HepG2 (cell line): ENCODE measurements around the gene IL1A. TPM values are rescaled to one million over a fixed set of nuclear protein-coding genes. Genes with fewer than 3 reads are reported as not detected.

Source experiments
- ATF5 ChIP-seq: sonication (generic); formaldehyde crosslinking; IDR thresholded peaks from 2 replicates; pipeline ENCODE4 v1.4.0; 2020; ENCODE audit warnings: mild to moderate bottlenecking, low read depth, missing genetic modification reagents
- CERS6 ChIP-seq: sonication (generic); formaldehyde crosslinking; IDR thresholded peaks from 2 replicates; pipeline ENCODE4 v1.5.0; 2020; ENCODE audit warnings: missing genetic modification reagents
- EEA1 ChIP-seq: sonication (generic); formaldehyde crosslinking; IDR thresholded peaks from 2 replicates; pipeline ENCODE4 v1.5.1; 2020; ENCODE audit warnings: mild to moderate bottlenecking, missing genetic modification reagents, borderline replicate concordance
- EHMT2 ChIP-seq: fragments of 200-600 bp; sonication (generic); IDR thresholded peaks from 2 replicates; pipeline ENCODE4 v1.7.0; 2017; ENCODE audit warnings: antibody characterized with exemption, low read depth, low read length, borderline replicate concordance
- EP300 ChIP-seq, 3 experiments: sonication (generic) in 1 of 3; formaldehyde crosslinking in 1 of 3; IDR thresholded peaks; 2 replicates each; pipeline versions ENCODE4 v1.5.1 to v1.6.1; 2011 to 2020; ENCODE audit warnings: low read depth in 2 of 3, low read length in 2 of 3, borderline replicate concordance in 1 of 3, improper control_type of control experiment in 1 of 3, mild to moderate bottlenecking in 1 of 3, missing genetic modification reagents in 1 of 3, moderate library complexity in 1 of 3
- FUBP1 ChIP-seq: sonication (generic); formaldehyde crosslinking; IDR thresholded peaks from 2 replicates; pipeline ENCODE4 v1.5.1; 2020; ENCODE audit warnings: missing genetic modification reagents, mild to moderate bottlenecking, borderline replicate concordance
- HDAC6 ChIP-seq: fragments of 200-600 bp; sonication (generic); IDR thresholded peaks from 2 replicates; pipeline ENCODE4 v1.7.0; 2017; ENCODE audit warnings: mild to moderate bottlenecking, antibody characterized with exemption, low read length, low read depth
- HNF4A ChIP-seq: sonication (generic); formaldehyde crosslinking; IDR thresholded peaks from 2 replicates; pipeline ENCODE4 v1.4.0; 2020; ENCODE audit warnings: missing genetic modification reagents
- MXD3 ChIP-seq: IDR thresholded peaks from 2 replicates; pipeline ENCODE4 v1.6.1; 2016; ENCODE audit warnings: mild to moderate bottlenecking, missing biosample characterization, missing genetic modification reagents
- NR2F2 ChIP-seq: IDR thresholded peaks from 2 replicates; pipeline ENCODE4 v1.6.1; 2012; ENCODE audit warnings: low read depth, inconsistent platforms, borderline replicate concordance
- RBM22 ChIP-seq: fragments of 200-400 bp; formaldehyde crosslinking; optimal IDR thresholded peaks from 2 replicates; pipeline ENCODE3; 2017; ENCODE audit warnings: mild to moderate bottlenecking, low read length, moderate library complexity
- SALL1 ChIP-seq: sonication (generic); formaldehyde crosslinking; IDR thresholded peaks from 2 replicates; pipeline ENCODE4 v1.8.0; 2022; ENCODE audit warnings: mild to moderate bottlenecking, missing genetic modification reagents
- SNRNP70 ChIP-seq: fragments of 200-400 bp; formaldehyde crosslinking; IDR thresholded peaks from 2 replicates; pipeline ENCODE4 v1.6.1; 2017; ENCODE audit warnings: mild to moderate bottlenecking, low read depth, low read length, moderate library complexity
- TBL1XR1 ChIP-seq: fragments of 150-350 bp; IDR thresholded peaks from 2 replicates; pipeline ENCODE4 v1.6.1; 2014; ENCODE audit warnings: borderline replicate concordance, low read length; ENCODE audit not compliant: partially characterized antibody
- ZNF235 ChIP-seq: sonication (generic); formaldehyde crosslinking; IDR thresholded peaks from 2 replicates; pipeline ENCODE4 v1.8.1; 2023; ENCODE audit warnings: mild to moderate bottlenecking, missing genetic modification reagents, borderline replicate concordance
- ZNF276 ChIP-seq: sonication (generic); formaldehyde crosslinking; IDR thresholded peaks from 2 replicates; pipeline ENCODE4 v1.4.0; 2020; ENCODE audit warnings: mild to moderate bottlenecking, low read depth, missing genetic modification reagents
- ZNF430 ChIP-seq: sonication (generic); formaldehyde crosslinking; IDR thresholded peaks from 2 replicates; pipeline ENCODE4 v1.9.0; 2021; ENCODE audit warnings: mild to moderate bottlenecking, missing genetic modification reagents
- ZNF451 ChIP-seq: sonication (generic); formaldehyde crosslinking; IDR thresholded peaks from 2 replicates; pipeline ENCODE4 v1.5.0; 2020; ENCODE audit warnings: mild to moderate bottlenecking, missing genetic modification reagents
- ZNF543 ChIP-seq: sonication (generic); formaldehyde crosslinking; IDR thresholded peaks from 2 replicates; pipeline ENCODE4 v1.4.0; 2020; ENCODE audit warnings: mild to moderate bottlenecking, missing genetic modification reagents
- ZNF558 ChIP-seq: sonication (generic); formaldehyde crosslinking; IDR thresholded peaks from 2 replicates; pipeline ENCODE4 v1.9.0; 2022; ENCODE audit warnings: mild to moderate bottlenecking, missing genetic modification reagents, borderline replicate concordance
- ZNF629 ChIP-seq: sonication (generic); formaldehyde crosslinking; conservative IDR thresholded peaks from 2 replicates; pipeline ENCODE4 v1.5.0; 2020; ENCODE audit warnings: missing genetic modification reagents
- ZNF781 ChIP-seq: sonication (generic); formaldehyde crosslinking; IDR thresholded peaks from 2 replicates; pipeline ENCODE4 v1.5.1; 2020; ENCODE audit warnings: borderline replicate concordance, mild to moderate bottlenecking, missing genetic modification reagents; ENCODE audit errors: not compliant biosample characterization
- ZNF879 ChIP-seq: sonication (generic); formaldehyde crosslinking; IDR thresholded peaks from 2 replicates; pipeline ENCODE4 v1.8.1; 2023; ENCODE audit warnings: missing genetic modification reagents
- polyA plus RNA-seq, 8 experiments: library from polyadenylated mRNA; depleted of rRNA in 3 of 8; stranded (reverse) in 7 of 8; unstranded in 1 of 8; fragments of >200 nt; fragmentation: Illumina TruSeq in 4 of 8; extraction: Trizol in 4 of 8; gene quantifications; 2 replicates each; pipeline versions ENCODE4 v1.2.1 to v1.2.3, GENCODE V29; 2011 to 2016; ENCODE audit warnings: low read depth in 4 of 8, missing spikeins in 1 of 8, mixed read lengths in 1 of 8; ENCODE audit not compliant: insufficient read depth in 1 of 8
- total RNA-seq, 5 experiments: library from RNA; depleted of rRNA; stranded (reverse); fragments of >200 nt; fragmentation: Illumina TruSeq; extraction: Trizol; gene quantifications; 2 replicates each; pipeline ENCODE4 v1.2.3, GENCODE V29; 2016; ENCODE audit warnings: low read depth in 1 of 5

The IL1A gene
- total and polyA plus RNA-seq, 2 of the 13 experiments (the other 11 are each of a cell fraction or from before 2014, with no cell fraction given) = not detected

GRCh38 chr2:112726487-112727190 is 57.7 kb downstream of the IL1A start (continued):
- TF ChIP-seq ZNF276 (CRISPR knock-in tag) (peak; percentile 20; the same call in 1 of the 2 replicates), EEA1 (no peak), ZNF629 (CRISPR knock-in tag) (peak; percentile 58), ZNF235 (CRISPR knock-in tag) (no peak), CERS6 (CRISPR knock-in tag) (no peak), EP300 (IDR thresholded peaks at IDR 0.05; ENCODE audit: low read depth in 2 of 2, low read length in 2 of 2) (peak in 1 of 2 experiments; percentile 56; a peak in 1 of 4 replicates), EP300 (CRISPR knock-in tag; IDR thresholded peaks at IDR 0.05; ENCODE audit: borderline replicate concordance) (0 out of 2 replicates have a peak, but pooled peaks have one; percentile 40), MXD3 (CRISPR knock-in tag) (peak; percentile 47), ZNF430 (CRISPR knock-in tag) (no peak), ZNF543 (CRISPR knock-in tag) (peak; percentile 41; the same call in 1 of the 2 replicates), HDAC6 (no peak), ZNF879 (CRISPR knock-in tag) (no peak), TBL1XR1 (no peak), NR2F2 (no peak; the same call in 1 of the 2 replicates), ZNF781 (CRISPR knock-in tag) (no peak), RBM22 (no peak), SNRNP70 (no peak), FUBP1 (CRISPR knock-in tag) (no peak), SALL1 (CRISPR knock-in tag) (peak; percentile 84), ATF5 (CRISPR knock-in tag) (peak; percentile 85; the same call in 1 of the 2 replicates), ZNF558 (CRISPR knock-in tag) (no peak), HNF4A (peak; percentile 67), EHMT2 (no peak), ZNF451 (no peak)
